Fibroblast of villous mesenchyme (primary cell): ENCODE data around the gene INTS1. TPM values are rescaled to one million over a fixed set of nuclear protein-coding genes. Genes with fewer than 3 reads are reported as not detected.

Experiments used
- DNase-seq: peaks from one replicate; pipeline ENCODE4 v3.0.0-alpha.2; 2010; ENCODE audit warnings: low read depth
- H3K4me3 ChIP-seq: 2 replicates; pipeline ENCODE4 v1.5.1; 2011; ENCODE audit warnings: low read depth, mild to moderate bottlenecking, low read length
- CTCF ChIP-seq: IDR thresholded peaks from 2 replicates; pipeline ENCODE4 v1.5.1; 2012; ENCODE audit warnings: low read depth, mild to moderate bottlenecking, low read length; ENCODE audit not compliant: insufficient read depth
- total RNA-seq: library from RNA; depleted of rRNA; stranded (reverse); fragments of >200 nt; gene quantifications from 2 replicates; pipeline ENCODE4 v1.2.3, GENCODE V29; 2012

INTS1 gene
- total RNA-seq, 1 donor = 45.3 TPM

- TF ChIP-seq CTCF = no peak
- DNase-seq = peak; percentile 87
- peak within 1 kb of the TSS; percentile 84 for H3K4me3 ChIP-seq
These were observed 45.3 kb downstream of the INTS1 start, which contains the start of gene MICALL2 for GRCh38 chr7:1458683-1459511. TSS of gene MICALL2 (minus strand) at chr7:1459470. CDS start at chr7:1459326, 144 bp downstream.

GRCh38 chr7:1457949-1458682, 46.1 kb downstream of the INTS1 start:
- H3K4me3 ChIP-seq = peak overlapping the region; percentile 84
- TF ChIP-seq CTCF = no peak
- peak; percentile 34 for DNase-seq

- no peak for DNase-seq
- TF ChIP-seq CTCF = no peak
- peak overlapping the region; percentile 84 for H3K4me3 ChIP-seq
These were observed 46.9 kb downstream of the INTS1 start for GRCh38 chr7:1457059-1457948.

GRCh38 chr7:1455955-1456354, 48.2 kb downstream of the INTS1 start:
- DNase-seq = no peak
- H3K4me3 ChIP-seq = no peak overlapping the region
- TF ChIP-seq CTCF = no peak

GRCh38 chr7:1455241-1455939, 48.8 kb downstream of the INTS1 start:
- TF ChIP-seq CTCF = no peak
- H3K4me3 ChIP-seq = no peak overlapping the region
- no peak for DNase-seq

GRCh38 chr7:1454542-1454941, 49.6 kb downstream of the INTS1 start:
- no peak for TF ChIP-seq CTCF
- DNase-seq = no peak
- H3K4me3 ChIP-seq = no peak overlapping the region
